Measurements from ENCODE around the gene ACADVL. TPM values are rescaled to one million over a fixed set of nuclear protein-coding genes. Genes with fewer than 3 reads are reported as not detected.
A peak's percentile ranks its signal among the peaks of the same experiment; 100 is the strongest.

The ACADVL gene
- total RNA-seq, 4 donors from 2014 or later, result 877 to 3,047 (median 1,981) TPM

DNA sequence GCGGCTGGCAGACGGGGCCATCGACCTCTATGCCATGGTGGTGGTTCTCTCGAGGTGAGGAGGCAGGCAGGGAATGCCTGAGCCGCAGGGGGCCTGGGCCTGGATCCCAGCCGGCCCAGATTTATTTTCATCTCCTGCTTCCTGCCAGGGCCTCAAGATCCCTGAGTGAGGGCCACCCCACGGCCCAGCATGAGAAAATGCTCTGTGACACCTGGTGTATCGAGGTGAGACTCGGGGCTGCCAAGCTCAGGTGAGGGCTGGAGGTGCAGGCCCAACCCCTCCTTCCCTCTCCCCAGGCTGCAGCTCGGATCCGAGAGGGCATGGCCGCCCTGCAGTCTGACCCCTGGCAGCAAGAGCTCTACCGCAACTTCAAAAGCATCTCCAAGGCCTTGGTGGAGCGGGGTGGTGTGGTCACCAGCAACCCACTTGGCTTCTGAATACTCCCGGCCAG is 4.9 kb downstream of the ACADVL start:
- WGBS, 2 donors (ENCODE audit: low coverage in 1 of 2), result 79% methylated on average over 15 of the region's 15 CpGs; no CpG with 5 or more reads in 1 of the 2 donors
- no peaks in the 10 kb centered on the region for H3K9me3 ChIP-seq
- peaks cover 0 to 38% (median 10%) of the 10 kb centered on the region in 4 donors for H3K36me3 ChIP-seq
- H3K4me3 ChIP-seq, result no peak overlapping the region
- intact Hi-C loops (cut with DNase I; ENCODE audit: low total_unique reads), result no loop called here
- DNase-seq, result no peak
- H3K4me1 ChIP-seq, result peaks cover 9 to 17% (median 15%) of the 10 kb centered on the region in 4 donors
- TF ChIP-seq, protein P1, sequence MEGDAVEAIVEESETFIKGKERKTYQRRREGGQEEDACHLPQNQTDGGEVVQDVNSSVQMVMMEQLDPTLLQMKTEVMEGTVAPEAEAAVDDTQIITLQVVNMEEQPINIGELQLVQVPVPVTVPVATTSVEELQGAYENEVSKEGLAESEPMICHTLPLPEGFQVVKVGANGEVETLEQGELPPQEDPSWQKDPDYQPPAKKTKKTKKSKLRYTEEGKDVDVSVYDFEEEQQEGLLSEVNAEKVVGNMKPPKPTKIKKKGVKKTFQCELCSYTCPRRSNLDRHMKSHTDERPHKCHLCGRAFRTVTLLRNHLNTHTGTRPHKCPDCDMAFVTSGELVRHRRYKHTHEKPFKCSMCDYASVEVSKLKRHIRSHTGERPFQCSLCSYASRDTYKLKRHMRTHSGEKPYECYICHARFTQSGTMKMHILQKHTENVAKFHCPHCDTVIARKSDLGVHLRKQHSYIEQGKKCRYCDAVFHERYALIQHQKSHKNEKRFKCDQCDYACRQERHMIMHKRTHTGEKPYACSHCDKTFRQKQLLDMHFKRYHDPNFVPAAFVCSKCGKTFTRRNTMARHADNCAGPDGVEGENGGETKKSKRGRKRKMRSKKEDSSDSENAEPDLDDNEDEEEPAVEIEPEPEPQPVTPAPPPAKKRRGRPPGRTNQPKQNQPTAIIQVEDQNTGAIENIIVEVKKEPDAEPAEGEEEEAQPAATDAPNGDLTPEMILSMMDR (IDR thresholded peaks at IDR 0.05), result no peak
- no peak for TF ChIP-seq EP300 (IDR thresholded peaks at IDR 0.05; ENCODE audit: low read depth)
- no peak for TF ChIP-seq POLR2A (IDR thresholded peaks at IDR 0.05)
- no peak for TF ChIP-seq POLR2AphosphoS5 (IDR thresholded peaks at IDR 0.05)
- in situ Hi-C loops (cut with MboI; ENCODE audit: low pct_ligation_motif_present in 1 of 4, low pct_unique_long_range_greater_than_20kb in 1 of 4, low sequenced_read_pairs in 3 of 4), result loop anchor here in 1 of 4 donors (25.0 kb wide), 1 partner anchor 913 kb away; no protein-coding TSS in a partner anchor
- H3K27me3 ChIP-seq, result no peaks in the 10 kb centered on the region
- H3K27ac ChIP-seq, result peak overlapping the region in 1 of 4 donors; percentile 11

- H3K27ac ChIP-seq, result peak overlapping the region in 1 of 4 donors; percentile 11
- H3K4me3 ChIP-seq, result no peak overlapping the region
- TF ChIP-seq, protein P1 (IDR thresholded peaks at IDR 0.05), result no peak
- TF ChIP-seq POLR2AphosphoS5 (IDR thresholded peaks at IDR 0.05) (no peak), POLR2A (IDR thresholded peaks at IDR 0.05) (no peak), EP300 (IDR thresholded peaks at IDR 0.05; ENCODE audit: low read depth) (no peak)
- intact Hi-C loops (cut with DNase I; ENCODE audit: low total_unique reads) (no loop called here), in situ Hi-C loops (cut with MboI; ENCODE audit: low pct_ligation_motif_present in 1 of 4, low pct_unique_long_range_greater_than_20kb in 1 of 4, low sequenced_read_pairs in 3 of 4) (loop anchor here in 1 of 4 donors (25.0 kb wide), 1 partner anchor 911 kb away; no protein-coding TSS in a partner anchor)
- H3K9me3 ChIP-seq, result no peaks in the 10 kb centered on the region
- WGBS, 2 donors (ENCODE audit: low coverage in 1 of 2), result 73 to 83% methylated on average over 3 to 18 of the region's 21 CpGs
- peaks cover 7 to 10% (median 8%) of the 10 kb centered on the region in 4 donors for H3K4me1 ChIP-seq
- H3K36me3 ChIP-seq, result peaks cover 0 to 38% (median 13%) of the 10 kb centered on the region in 4 donors
- no peaks in the 10 kb centered on the region for H3K27me3 ChIP-seq
- DNase-seq, result no peak
Measured at GRCh38 chr17:7225711-7226331, 6.1 kb downstream of the ACADVL start.

- WGBS, 2 donors (ENCODE audit: low coverage in 1 of 2), result 61 to 92% methylated on average over 2 to 30 of the region's 31 CpGs
- DNase-seq, result no peak
- intact Hi-C loops (cut with DNase I; ENCODE audit: low total_unique reads) (no loop called here), in situ Hi-C loops (cut with MboI; ENCODE audit: low pct_ligation_motif_present in 1 of 4, low pct_unique_long_range_greater_than_20kb in 1 of 4, low sequenced_read_pairs in 3 of 4) (loop anchor here in 1 of 4 donors (25.0 kb wide), 1 partner anchor 910 kb away; no protein-coding TSS in a partner anchor)
- no peak overlapping the region for H3K4me3 ChIP-seq
- TF ChIP-seq POLR2A (IDR thresholded peaks at IDR 0.05) (no peak), POLR2AphosphoS5 (IDR thresholded peaks at IDR 0.05) (no peak), EP300 (IDR thresholded peaks at IDR 0.05; ENCODE audit: low read depth) (no peak)
- TF ChIP-seq, protein P1 (IDR thresholded peaks at IDR 0.05), result no peak
- no peaks in the 10 kb centered on the region for H3K27me3 ChIP-seq
- peaks cover 0 to 7% (median 3%) of the 10 kb centered on the region in 4 donors for H3K4me1 ChIP-seq
- H3K9me3 ChIP-seq, result no peaks in the 10 kb centered on the region
- no peak overlapping the region for H3K27ac ChIP-seq
- peaks cover 0 to 38% (median 13%) of the 10 kb centered on the region in 4 donors for H3K36me3 ChIP-seq
Measured at GRCh38 chr17:7226721-7227710, 7.3 kb downstream of the ACADVL start.

- Histone ChIP-seq H3K27me3 (no peaks in the 10 kb centered on the region), H3K36me3 (peaks cover 0 to 30% (median 12%) of the 10 kb centered on the region in 4 donors), H3K27ac (no peak overlapping the region), H3K4me3 (no peak overlapping the region), H3K9me3 (no peaks in the 10 kb centered on the region), H3K4me1 (peaks cover 15 to 22% (median 17%) of the 10 kb centered on the region in 4 donors)
- no peak for DNase-seq
- TF ChIP-seq POLR2AphosphoS5 (IDR thresholded peaks at IDR 0.05), result no peak
- no peak for TF ChIP-seq EP300 (IDR thresholded peaks at IDR 0.05; ENCODE audit: low read depth)
- no peak for TF ChIP-seq POLR2A (IDR thresholded peaks at IDR 0.05)
- TF ChIP-seq, protein P1 (IDR thresholded peaks at IDR 0.05), result no peak
- intact Hi-C loops (cut with DNase I; ENCODE audit: low total_unique reads), result no loop called here
- in situ Hi-C loops (cut with MboI; ENCODE audit: low pct_ligation_motif_present in 1 of 4, low pct_unique_long_range_greater_than_20kb in 1 of 4, low sequenced_read_pairs in 3 of 4), result loop anchor here in 1 of 4 donors (25.0 kb wide), 1 partner anchor 908 kb away; no protein-coding TSS in a partner anchor
- 50 to 92% methylated on average over 1 to 14 of the region's 14 CpGs for WGBS, 2 donors (ENCODE audit: low coverage in 1 of 2)
Measured at GRCh38 chr17:7228920-7229319, 9.2 kb downstream of the ACADVL start.
